PC-3 (cell line): ENCODE data around the gene FAM107B.

Source experiments
- CTCF ChIP-seq: fragments of 300-600 bp; sonication (generic); conservative IDR thresholded peaks from 2 replicates; pipeline ENCODE4 v1.5.1; 2017; ENCODE audit warnings: antibody characterized with exemption, low read depth, mild to moderate bottlenecking, low read length
- EZH2 ChIP-seq: fragments of 300-600 bp; sonication (generic); IDR thresholded peaks from one replicate; pipeline ENCODE4 v1.6.1; 2017; ENCODE audit warnings: antibody characterized with exemption, mild to moderate bottlenecking, low read length; ENCODE audit not compliant: unreplicated experiment
- EZH2phosphoT487 ChIP-seq: fragments of 300-600 bp; sonication (generic); IDR thresholded peaks from 2 replicates; pipeline ENCODE4 v1.6.1; 2018; ENCODE audit warnings: mild to moderate bottlenecking, antibody characterized with exemption, low read length, borderline replicate concordance

DNA sequence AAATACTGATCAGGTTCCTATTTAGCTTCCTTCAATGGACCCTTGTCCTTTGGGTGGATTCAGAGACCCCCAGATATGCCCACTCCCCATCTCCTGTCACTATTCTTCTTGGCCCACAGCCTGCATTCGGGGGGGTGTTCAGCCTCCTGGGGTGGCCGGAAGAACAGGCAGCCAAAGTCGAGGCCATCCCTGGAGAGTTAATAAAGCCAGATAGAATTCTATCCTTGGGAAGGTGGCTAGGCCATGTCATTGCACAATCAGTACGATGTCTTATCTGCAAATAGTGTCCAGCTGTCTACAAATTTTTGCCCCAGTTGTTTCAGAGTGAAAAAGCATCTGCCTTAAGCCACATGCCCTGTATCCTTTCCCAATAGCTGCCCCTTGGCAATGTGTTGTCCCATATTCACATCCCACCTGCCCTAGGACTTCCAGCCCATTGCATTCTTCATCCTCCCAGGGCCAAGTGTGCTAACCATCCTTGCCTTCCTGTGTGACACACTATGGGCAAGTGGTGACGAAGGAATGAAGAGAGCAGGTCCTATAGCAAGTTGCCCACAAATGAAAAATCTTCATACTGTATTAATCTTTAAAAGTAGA lies 9.9 kb upstream of the FAM107B start:
- TF ChIP-seq CTCF (no peak), EZH2 (no peak), EZH2phosphoT487 (no peak)
